HFFc6 (cell line): ENCODE data around the gene RBMS1. TPM values are rescaled to one million over a fixed set of nuclear protein-coding genes. Genes with fewer than 3 reads are reported as not detected.

Experiments used
- DNase-seq: peaks from one replicate; pipeline ENCODE4 v3.0.0-alpha.2; 2018
- H3K27ac Mint-ChIP-seq: 2 replicates; pipeline ENCODE4 v1.8.0; 2020; ENCODE audit warnings: mild to moderate bottlenecking, mixed read lengths
- H3K27me3 Mint-ChIP-seq: 2 replicates; pipeline ENCODE4 v1.8.0; 2021; ENCODE audit warnings: mild to moderate bottlenecking, moderate library complexity, mixed read lengths; ENCODE audit not compliant: insufficient read depth
- H3K36me3 Mint-ChIP-seq: 2 replicates; pipeline ENCODE4 v1.8.0; 2021; ENCODE audit warnings: low read depth, mixed read lengths
- H3K4me1 Mint-ChIP-seq: 2 replicates; pipeline ENCODE4 v1.8.0; 2020; ENCODE audit warnings: low read depth, mixed read lengths
- H3K4me3 Mint-ChIP-seq: 2 replicates; pipeline ENCODE4 v1.8.0; 2020; ENCODE audit warnings: mild to moderate bottlenecking, moderate library complexity, mixed read lengths
- H3K9me3 Mint-ChIP-seq: 2 replicates; pipeline ENCODE4 v1.8.0; 2020; ENCODE audit warnings: mild to moderate bottlenecking, mixed read lengths
- total RNA-seq, 6 experiments: library from RNA; stranded (reverse); fragmentation: NEBNext Ultra II Directional; extraction: Animal tissue kit (Norgen Biotek cat#: 25700); gene quantifications; 2 replicates in 1 of 6; 3 replicates in 5 of 6; pipeline ENCODE4 v1.2.3, GENCODE V29; 2021
- TF ChIP-seq, protein P1 (sequence below): fragments of 200-600 bp; sonication (generic); IDR thresholded peaks from 2 replicates; pipeline ENCODE4 v1.5.0; 2021; ENCODE audit warnings: antibody characterized with exemption, mild to moderate bottlenecking

The RBMS1 gene
- total RNA-seq, 6 experiments from 2014 or later, result 88.7 to 111 (median 96.1) TPM

DNA sequence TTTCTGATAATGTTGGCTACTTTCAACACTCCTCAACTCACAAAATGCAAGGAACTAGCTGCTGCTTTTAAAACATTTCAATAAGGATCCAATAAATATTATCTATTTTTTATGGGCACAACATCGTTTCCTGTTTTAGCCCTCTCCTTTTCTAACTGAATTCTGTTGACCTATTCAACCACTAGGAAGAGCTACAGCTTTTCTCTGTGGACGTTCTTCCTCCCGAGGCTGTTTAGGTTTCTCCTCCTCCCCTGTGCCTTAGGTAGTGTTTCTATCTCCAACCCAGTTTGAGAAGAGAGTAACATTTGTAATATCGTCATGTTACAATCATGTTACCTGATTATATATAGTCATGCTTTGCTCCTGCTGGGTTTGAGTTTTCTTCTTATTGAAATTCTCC is 202.2 kb downstream of the RBMS1 start:
- H3K4me3 Mint-ChIP-seq, result no peak overlapping the region
- peak overlapping the region; percentile 84 for H3K27ac Mint-ChIP-seq
- no peak for DNase-seq
- H3K9me3 Mint-ChIP-seq, result no peaks in the 10 kb centered on the region
- H3K4me1 Mint-ChIP-seq, result peaks cover 85% of the 10 kb centered on the region
- peaks cover 80% of the 10 kb centered on the region for H3K36me3 Mint-ChIP-seq
- peaks cover 5% of the 10 kb centered on the region; the same call in 1 of the 2 replicates for H3K27me3 Mint-ChIP-seq
- TF ChIP-seq, protein P1, sequence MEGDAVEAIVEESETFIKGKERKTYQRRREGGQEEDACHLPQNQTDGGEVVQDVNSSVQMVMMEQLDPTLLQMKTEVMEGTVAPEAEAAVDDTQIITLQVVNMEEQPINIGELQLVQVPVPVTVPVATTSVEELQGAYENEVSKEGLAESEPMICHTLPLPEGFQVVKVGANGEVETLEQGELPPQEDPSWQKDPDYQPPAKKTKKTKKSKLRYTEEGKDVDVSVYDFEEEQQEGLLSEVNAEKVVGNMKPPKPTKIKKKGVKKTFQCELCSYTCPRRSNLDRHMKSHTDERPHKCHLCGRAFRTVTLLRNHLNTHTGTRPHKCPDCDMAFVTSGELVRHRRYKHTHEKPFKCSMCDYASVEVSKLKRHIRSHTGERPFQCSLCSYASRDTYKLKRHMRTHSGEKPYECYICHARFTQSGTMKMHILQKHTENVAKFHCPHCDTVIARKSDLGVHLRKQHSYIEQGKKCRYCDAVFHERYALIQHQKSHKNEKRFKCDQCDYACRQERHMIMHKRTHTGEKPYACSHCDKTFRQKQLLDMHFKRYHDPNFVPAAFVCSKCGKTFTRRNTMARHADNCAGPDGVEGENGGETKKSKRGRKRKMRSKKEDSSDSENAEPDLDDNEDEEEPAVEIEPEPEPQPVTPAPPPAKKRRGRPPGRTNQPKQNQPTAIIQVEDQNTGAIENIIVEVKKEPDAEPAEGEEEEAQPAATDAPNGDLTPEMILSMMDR, result no peak

DNA sequence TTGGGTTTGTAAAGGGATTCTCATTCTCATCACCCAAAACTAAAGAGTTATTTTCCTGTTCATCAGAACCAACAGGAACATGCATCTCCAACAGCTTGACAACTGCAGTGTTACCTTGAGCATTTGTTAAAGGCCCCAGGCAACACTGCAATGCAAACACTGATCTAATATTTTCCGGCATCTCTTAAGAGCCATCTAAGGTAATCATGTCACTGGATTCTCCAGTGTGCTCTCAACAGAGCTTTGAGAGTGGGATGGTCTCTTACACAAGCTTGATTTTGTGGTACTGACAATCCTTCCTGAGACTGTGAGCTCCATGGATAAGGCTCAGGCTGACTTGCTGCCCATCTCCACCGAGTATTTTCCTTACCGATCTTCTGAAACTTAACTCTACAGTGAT is 203.0 kb downstream of the RBMS1 start:
- H3K9me3 Mint-ChIP-seq, result no peaks in the 10 kb centered on the region
- no peak overlapping the region for H3K4me3 Mint-ChIP-seq
- peaks cover 5% of the 10 kb centered on the region; the same call in 1 of the 2 replicates for H3K27me3 Mint-ChIP-seq
- H3K4me1 Mint-ChIP-seq, result peaks cover 77% of the 10 kb centered on the region
- H3K27ac Mint-ChIP-seq, result peak overlapping the region; percentile 84
- TF ChIP-seq, protein P1, result no peak
- DNase-seq, result no peak
- H3K36me3 Mint-ChIP-seq, result peaks cover 72% of the 10 kb centered on the region

DNA sequence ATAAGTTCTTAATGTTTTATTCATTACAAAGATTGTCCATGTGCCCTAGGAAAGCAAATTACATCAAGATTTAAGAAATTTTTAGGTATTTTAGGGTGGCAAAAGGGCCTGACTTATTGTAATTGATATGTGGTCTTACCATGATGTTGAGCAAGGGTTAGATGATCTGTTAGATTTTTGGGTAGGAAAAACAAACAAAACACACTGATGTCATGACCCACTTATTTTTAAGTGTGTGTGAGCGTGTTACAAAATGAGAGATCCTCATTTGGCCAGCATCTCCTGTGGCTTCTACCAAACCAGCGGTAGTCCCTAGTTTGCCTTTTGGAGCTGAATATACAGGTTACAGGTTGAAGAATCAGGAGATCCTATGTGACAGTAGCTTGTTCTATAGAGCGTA is 203.8 kb downstream of the RBMS1 start:
- TF ChIP-seq, protein P1, result no peak
- Mint-ChIP-seq H3K27me3 (peaks cover 5% of the 10 kb centered on the region; the same call in 1 of the 2 replicates), H3K36me3 (peaks cover 66% of the 10 kb centered on the region), H3K4me3 (no peak overlapping the region), H3K27ac (peak overlapping the region; percentile 65), H3K9me3 (no peaks in the 10 kb centered on the region), H3K4me1 (peaks cover 69% of the 10 kb centered on the region)
- DNase-seq, result no peak

DNA sequence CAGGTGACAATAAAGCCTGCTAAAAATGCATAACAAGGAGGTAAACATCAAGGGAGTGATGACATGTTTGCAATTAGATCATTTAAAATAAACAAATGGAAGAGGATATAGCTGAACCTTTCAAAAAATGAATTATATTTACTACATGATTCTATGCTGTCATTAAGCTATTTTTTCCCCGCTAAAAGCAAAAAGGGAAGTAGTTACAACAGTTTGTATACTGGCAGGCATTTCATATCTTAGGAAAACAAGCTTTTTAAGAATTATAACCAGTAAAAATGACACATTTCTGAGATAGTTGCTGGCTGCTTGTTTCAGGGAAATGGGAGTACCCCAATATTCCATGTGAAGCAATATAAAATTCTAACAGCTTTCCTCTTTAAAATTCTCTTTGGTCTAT is 204.5 kb downstream of the RBMS1 start:
- H3K27ac Mint-ChIP-seq, result peak overlapping the region; percentile 79
- H3K4me1 Mint-ChIP-seq, result peaks cover 62% of the 10 kb centered on the region
- peaks cover 2% of the 10 kb centered on the region for H3K27me3 Mint-ChIP-seq
- H3K4me3 Mint-ChIP-seq, result no peak overlapping the region
- H3K9me3 Mint-ChIP-seq, result no peaks in the 10 kb centered on the region
- TF ChIP-seq, protein P1, result no peak
- H3K36me3 Mint-ChIP-seq, result peaks cover 67% of the 10 kb centered on the region
- DNase-seq, result no peak

DNA sequence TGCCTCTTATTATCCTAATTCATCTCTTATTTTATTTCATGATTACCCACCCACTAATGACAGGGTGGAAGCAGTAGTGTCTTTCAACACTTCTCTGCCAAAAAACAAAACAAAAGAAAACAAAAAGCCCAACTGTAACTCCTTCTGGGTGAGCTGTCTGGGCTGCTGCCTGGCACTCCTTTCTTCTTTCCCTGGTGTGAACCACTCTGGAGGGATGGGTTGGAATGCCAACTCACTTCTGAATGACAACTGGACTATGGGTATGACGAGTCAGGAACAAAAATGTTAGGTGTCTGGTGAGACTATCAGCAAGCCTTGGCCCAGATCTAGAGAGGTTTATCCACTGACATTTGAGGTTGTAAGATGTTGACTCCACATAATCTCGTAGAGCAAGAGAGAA is 205.3 kb downstream of the RBMS1 start:
- TF ChIP-seq, protein P1, result no peak
- H3K27me3 Mint-ChIP-seq, result peaks cover 2% of the 10 kb centered on the region
- DNase-seq, result peak; percentile 35
- peak overlapping the region; percentile 79 for H3K27ac Mint-ChIP-seq
- H3K4me1 Mint-ChIP-seq, result peaks cover 56% of the 10 kb centered on the region
- H3K9me3 Mint-ChIP-seq, result no peaks in the 10 kb centered on the region
- H3K4me3 Mint-ChIP-seq, result peak overlapping the region; percentile 37; the same call in 1 of the 2 replicates
- peaks cover 74% of the 10 kb centered on the region for H3K36me3 Mint-ChIP-seq

DNA sequence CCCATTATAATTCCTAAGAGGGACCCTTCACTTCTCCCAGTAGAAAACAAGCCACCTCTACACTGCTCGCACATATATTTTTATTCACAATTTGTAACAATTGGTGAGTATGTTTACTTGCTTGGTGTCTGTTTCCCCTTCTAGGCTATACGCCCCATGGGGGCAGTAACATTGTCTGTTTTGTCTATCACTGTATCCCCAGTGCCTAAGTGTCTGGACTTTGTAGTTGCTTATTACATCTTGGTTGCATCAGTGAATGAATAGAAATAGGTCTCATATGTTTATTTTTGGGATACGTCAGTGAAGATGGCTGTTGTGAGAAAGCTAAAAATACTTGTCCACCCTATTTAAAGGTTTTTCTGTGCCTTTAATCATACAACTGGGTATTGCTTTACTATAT is 206.1 kb downstream of the RBMS1 start:
- H3K27me3 Mint-ChIP-seq, result peaks cover 2% of the 10 kb centered on the region
- no peak overlapping the region for H3K4me3 Mint-ChIP-seq
- H3K4me1 Mint-ChIP-seq, result peaks cover 56% of the 10 kb centered on the region
- peaks cover 75% of the 10 kb centered on the region for H3K36me3 Mint-ChIP-seq
- H3K9me3 Mint-ChIP-seq, result no peaks in the 10 kb centered on the region
- no peak for DNase-seq
- H3K27ac Mint-ChIP-seq, result peak overlapping the region; percentile 25; the same call in 1 of the 2 replicates
- TF ChIP-seq, protein P1, result no peak
